HG03521 (cell line): ENCODE data around the gene NEUROG3.
"Not testable (repeated sequence)": the region's sequence is repeated elsewhere in the genome, so short reads cannot be mapped to it uniquely, and the experiment has no call there.

Experiments
- ATAC-seq: cut with Tn5 transposase; IDR thresholded peaks from one replicate; pipeline ENCODE4 v1.9.1; 2021; ENCODE audit warnings: mild to moderate bottlenecking, moderate library complexity; ENCODE audit not compliant: unreplicated experiment

NEUROG3 gene

DNA sequence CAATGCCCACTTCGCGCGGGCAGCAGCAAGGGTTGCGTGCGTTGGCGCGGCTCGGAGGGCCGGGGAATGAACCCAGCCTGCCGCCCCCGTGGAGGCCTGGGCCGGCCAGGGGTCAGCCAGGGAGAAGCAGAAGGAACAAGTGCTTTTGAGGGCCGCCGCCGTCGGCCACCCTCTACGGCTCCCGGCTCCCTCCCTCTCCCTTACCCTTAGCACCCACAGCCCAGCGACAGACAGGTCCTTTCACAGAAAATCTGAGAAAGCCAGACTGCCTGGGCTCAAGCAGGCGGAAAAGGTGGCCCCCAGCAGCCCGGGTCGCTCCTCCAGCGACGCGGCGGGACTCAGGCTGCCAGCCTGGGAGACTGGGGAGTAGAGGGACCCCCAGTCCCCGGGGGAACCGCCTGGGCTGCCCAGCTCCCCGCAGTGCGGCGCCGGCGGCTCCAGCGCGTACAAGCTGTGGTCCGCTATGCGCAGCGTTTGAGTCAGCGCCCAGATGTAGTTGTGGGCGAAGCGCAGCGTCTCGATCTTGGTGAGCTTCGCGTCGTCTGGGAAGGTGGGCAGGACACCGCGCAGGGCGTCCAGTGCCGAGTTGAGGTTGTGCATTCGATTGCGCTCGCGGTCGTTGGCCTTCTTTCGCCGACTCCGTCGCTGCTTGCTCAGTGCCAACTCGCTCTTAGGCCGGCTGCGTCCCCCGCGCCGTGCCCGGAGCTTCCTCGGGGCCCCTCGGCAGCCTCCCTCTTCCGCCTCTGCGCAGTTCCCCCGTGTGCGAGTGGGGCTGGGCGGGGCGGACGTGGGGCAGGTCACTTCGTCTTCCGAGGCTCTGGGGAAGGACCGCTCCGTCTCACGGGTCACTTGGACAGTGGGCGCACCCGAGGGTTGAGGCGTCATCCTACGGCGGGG lies 815 bp downstream of the NEUROG3 start:
- ATAC-seq = no peak

- no peak for ATAC-seq
Measured at GRCh38 chr10:69571618-69572158, 1.5 kb downstream of the NEUROG3 start.

GRCh38 chr10:69570050-69570816 lies 3.0 kb downstream of the NEUROG3 start:
- no peak for ATAC-seq

DNA sequence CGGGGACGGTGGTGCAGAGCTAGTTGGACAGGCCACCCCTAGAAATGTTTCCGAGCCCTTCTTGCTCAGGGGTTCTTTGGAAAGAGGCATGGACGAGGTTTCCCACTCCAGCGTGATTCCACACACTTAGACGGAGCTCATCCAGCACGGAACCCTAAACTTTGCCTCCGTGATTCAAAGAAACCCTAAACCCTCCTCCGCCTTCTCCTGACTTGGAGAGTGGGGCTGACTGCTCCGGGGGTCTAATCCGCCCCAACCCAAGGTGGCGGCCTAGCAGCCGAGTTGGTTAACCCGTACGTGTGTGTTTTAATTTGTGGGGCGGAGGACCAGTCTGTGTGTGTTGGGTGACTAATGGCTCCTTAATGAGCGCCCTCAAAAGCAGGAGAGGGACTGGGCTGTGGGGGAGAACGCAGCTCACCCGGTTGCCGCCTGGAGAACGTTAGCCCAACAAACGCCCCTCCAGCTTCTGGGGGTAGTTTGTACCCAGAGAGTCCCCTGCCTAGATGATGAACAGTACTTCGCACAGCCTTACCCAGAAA lies 3.8 kb downstream of the NEUROG3 start:
- ATAC-seq = no peak

DNA sequence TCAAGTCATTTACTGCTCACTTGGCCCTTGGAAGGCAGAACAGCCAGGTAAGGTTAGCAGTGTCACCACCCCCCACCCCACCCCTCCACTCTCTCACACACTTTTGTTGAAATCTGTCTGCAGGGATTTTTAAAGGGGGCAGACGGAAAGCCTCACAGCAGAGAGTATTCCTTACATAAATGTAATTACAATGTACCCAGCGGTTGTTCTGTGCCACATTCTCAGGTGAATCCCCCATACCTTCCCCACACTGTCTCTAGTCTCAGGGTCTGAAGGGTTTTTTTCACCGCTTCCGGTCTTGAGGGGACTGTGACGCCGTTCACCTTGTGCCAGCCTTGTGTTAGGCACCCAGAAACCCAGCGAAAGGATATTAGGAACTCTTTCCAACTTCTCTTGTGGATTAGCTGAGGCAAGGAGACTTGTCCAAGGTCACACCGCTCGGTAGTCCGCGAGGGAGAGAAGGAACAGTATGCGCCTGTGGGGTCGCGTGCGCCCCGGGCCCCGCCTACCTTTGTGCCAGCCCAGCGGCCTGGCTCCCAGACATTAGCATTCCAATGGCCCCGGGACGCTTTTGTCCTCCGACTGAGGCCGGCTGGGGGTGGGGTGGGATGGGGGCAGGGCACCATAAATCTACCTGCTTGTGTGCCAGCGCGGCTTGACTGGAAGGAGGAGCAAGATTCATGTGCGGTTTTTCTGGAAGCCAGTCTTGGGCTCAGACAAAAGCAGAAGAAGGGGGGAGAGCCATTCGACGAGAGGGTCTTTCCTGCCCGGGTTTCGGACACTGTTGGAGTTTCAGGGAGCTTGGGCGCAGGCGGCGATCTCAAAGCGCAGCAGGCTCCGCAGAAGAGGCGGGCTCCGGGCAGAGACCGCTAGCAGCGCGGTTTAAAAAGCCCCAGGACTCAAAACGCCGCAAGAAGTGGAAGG lies 4.5 kb downstream of the NEUROG3 start:
- no peak for ATAC-seq

GRCh38 chr10:69567920-69568319 lies 5.3 kb downstream of the NEUROG3 start:
- no peak for ATAC-seq

GRCh38 chr10:69562731-69563254 lies 10.4 kb downstream of the NEUROG3 start:
- ATAC-seq = no peak

- no peak for ATAC-seq
Measured at GRCh38 chr10:69559525-69559924, 13.7 kb downstream of the NEUROG3 start.

- no peak for ATAC-seq
Measured at GRCh38 chr10:69558559-69558958, 14.7 kb downstream of the NEUROG3 start.

GRCh38 chr10:69554611-69555010 lies 18.6 kb downstream of the NEUROG3 start:
- ATAC-seq = no peak

GRCh38 chr10:69553328-69553727 lies 19.9 kb downstream of the NEUROG3 start:
- ATAC-seq = no peak

GRCh38 chr10:69552268-69552667 lies 21.0 kb downstream of the NEUROG3 start:
- no peak for ATAC-seq

DNA sequence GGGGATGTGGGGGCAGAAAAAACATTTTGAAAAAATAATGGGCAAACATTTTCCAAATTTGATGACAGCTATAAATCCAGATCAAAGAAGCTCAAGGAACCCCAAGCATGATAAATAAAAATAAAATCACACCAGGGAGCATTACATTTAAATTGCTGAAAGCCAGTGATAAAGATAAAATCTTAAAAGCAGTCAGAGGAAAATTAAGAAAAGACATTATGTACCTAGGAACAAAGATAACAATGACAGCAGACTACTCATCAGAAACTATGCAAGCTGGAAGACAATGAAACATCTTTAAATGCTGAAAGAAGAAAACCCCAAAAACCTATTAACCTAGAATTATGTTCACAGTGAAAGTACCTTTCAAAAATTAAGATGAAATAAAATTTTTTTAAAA lies 23.3 kb downstream of the NEUROG3 start:
- ATAC-seq = no peak

- no peak for ATAC-seq
Measured at GRCh38 chr10:69541463-69541862, 31.8 kb downstream of the NEUROG3 start.

DNA sequence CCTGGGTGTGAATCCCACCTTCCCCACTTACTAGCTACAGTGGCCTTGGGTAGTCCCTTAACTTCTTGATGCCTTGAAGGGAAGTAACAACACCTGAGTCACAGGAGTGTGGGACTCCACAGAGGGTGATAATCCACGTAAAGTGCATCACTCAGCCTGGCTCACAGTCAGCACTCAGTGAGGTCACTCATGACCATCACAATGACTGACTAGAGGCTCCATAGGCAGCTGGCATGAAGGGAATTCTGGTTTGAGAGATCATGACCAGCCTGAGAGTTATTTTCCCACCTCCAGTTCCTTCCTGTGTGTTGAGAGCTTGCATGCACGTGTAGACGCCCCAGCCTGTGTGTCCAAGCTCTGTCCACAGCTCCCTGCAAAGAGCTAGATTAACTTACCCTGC lies 34.8 kb downstream of the NEUROG3 start:
- no peak for ATAC-seq

GRCh38 chr10:69537449-69537848 lies 35.8 kb downstream of the NEUROG3 start:
- no peak for ATAC-seq

- ATAC-seq = not testable (repeated sequence)
Measured at GRCh38 chr10:69536521-69536920, 36.7 kb downstream of the NEUROG3 start.

DNA sequence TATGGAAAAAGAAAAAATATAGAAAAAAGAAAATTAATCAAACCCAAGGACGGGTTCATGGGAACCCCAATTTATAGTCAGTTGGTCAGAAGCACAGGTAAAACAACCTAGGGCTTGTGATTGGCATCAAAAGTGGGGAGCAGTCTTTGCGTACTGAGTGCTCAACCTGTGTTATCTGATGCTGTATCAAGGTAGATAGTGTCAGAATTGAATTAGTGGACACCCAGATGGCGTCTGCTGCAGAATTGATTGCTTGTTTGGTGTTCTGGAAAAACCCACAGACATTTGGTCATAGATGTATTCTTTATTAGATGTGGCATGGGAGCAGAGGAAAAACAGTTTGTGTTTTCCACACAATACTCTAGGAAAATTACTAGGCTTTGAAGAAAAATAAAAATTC lies 39.6 kb downstream of the NEUROG3 start:
- no peak for ATAC-seq

GRCh38 chr10:69527961-69528360 lies 45.3 kb downstream of the NEUROG3 start:
- ATAC-seq = no peak
